Measurements from ENCODE around the gene MAP3K2.
"Not testable (repeated sequence)": the region's sequence is repeated elsewhere in the genome, so short reads cannot be mapped to it uniquely, and the experiment has no call there.

The MAP3K2 gene

DNA sequence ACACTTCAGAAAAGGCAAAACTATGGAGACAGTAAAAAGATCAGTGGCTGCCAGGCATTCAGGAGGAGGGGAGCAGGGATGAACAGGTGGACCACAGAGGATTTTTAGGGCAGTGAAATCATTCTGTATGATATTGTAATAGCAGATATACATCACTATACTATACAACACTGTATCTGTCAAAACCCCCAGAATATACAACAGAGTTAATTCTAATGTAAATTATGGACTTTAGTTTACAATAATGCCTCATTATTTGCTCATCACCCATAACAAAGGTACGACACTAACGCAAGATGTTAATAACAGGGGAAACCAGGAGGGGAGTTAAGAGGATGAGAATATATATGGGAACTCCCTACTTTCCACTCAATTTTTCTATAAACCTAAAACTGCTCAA, 28.8 kb downstream of the MAP3K2 start:
- no peaks in the 10 kb centered on the region for H3K4me1 ChIP-seq (ENCODE audit: control insufficient read depth, insufficient read depth, low read length)
- no peak overlapping the region for H3K4me3 ChIP-seq (ENCODE audit: low read length)
- H3K27ac ChIP-seq (ENCODE audit: low read depth, low read length), result no peak overlapping the region
- no peaks in the 10 kb centered on the region for H3K36me3 ChIP-seq (ENCODE audit: control insufficient read depth, insufficient read depth, low read length)
- H3K9ac ChIP-seq (ENCODE audit: low read length), result no peak overlapping the region
- no peaks in the 10 kb centered on the region for H3K27me3 ChIP-seq (ENCODE audit: control insufficient read depth, insufficient read depth, low read length)

DNA sequence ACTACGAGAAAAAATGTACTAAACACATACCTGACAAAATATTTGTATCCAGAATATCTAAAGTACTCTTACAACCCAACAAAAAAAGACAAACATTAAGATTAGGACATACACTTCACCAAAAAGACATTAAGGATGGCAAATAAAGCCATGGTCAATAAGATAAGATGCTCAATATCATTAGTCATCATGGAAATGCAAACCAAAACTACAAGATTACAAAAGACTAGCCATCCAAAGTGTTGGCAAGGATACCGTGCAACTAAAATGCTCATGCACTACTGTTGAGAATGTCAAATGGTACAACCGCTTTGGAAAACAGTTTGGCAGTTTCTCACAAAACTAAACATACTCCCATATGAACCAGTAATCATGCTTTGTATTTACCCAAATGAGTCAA, 29.7 kb downstream of the MAP3K2 start:
- Histone ChIP-seq H3K4me3 (ENCODE audit: low read length) (no peak overlapping the region), H3K27me3 (ENCODE audit: control insufficient read depth, insufficient read depth, low read length) (no peaks in the 10 kb centered on the region), H3K9ac (ENCODE audit: low read length) (no peak overlapping the region), H3K27ac (ENCODE audit: low read depth, low read length) (no peak overlapping the region), H3K36me3 (ENCODE audit: control insufficient read depth, insufficient read depth, low read length) (no peaks in the 10 kb centered on the region), H3K4me1 (ENCODE audit: control insufficient read depth, insufficient read depth, low read length) (no peaks in the 10 kb centered on the region)

DNA sequence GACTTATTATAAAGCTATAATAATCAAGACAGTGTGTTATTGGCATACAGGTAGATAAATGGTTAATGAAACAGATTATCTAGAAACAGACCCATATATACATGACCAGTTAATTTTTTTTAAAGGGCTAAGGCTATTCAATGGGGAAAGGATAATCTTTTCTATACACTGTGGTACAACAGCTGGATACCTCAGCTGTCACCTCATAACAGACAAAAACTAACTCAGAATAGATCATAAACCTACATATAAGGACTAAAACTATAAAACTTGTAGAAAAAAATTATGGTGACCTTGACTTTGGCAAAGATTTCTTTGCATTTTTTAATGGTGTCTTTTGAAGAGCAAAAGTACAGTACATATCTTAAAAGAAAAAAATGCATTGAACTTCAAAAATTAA, 30.2 kb downstream of the MAP3K2 start:
- Histone ChIP-seq H3K36me3 (ENCODE audit: control insufficient read depth, insufficient read depth, low read length) (no peaks in the 10 kb centered on the region), H3K4me1 (ENCODE audit: control insufficient read depth, insufficient read depth, low read length) (no peaks in the 10 kb centered on the region), H3K27me3 (ENCODE audit: control insufficient read depth, insufficient read depth, low read length) (no peaks in the 10 kb centered on the region), H3K27ac (ENCODE audit: low read depth, low read length) (no peak overlapping the region), H3K4me3 (ENCODE audit: low read length) (no peak overlapping the region), H3K9ac (ENCODE audit: low read length) (no peak overlapping the region)

DNA sequence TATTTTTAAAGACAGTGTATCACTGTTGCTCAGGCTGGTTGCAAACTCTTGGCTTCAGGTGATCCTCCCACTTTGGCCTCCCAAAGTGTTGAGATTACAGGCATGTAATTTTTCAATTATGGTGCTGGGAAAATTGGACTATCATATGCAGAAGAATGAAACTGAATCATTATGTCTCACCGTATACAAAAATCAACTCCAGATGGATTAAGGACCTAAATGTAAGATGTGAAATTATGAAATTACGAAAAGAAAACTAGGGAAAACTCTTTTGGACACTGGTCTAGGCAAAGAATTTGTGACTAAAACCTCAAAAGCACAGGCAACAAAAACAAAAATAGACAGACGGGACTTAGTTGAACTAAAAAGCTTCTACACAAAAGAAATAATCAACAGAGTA, 31.2 kb downstream of the MAP3K2 start:
- no peak overlapping the region for H3K27ac ChIP-seq (ENCODE audit: low read depth, low read length)
- no peak overlapping the region for H3K9ac ChIP-seq (ENCODE audit: low read length)
- no peaks in the 10 kb centered on the region for H3K27me3 ChIP-seq (ENCODE audit: control insufficient read depth, insufficient read depth, low read length)
- no peaks in the 10 kb centered on the region for H3K4me1 ChIP-seq (ENCODE audit: control insufficient read depth, insufficient read depth, low read length)
- no peaks in the 10 kb centered on the region for H3K36me3 ChIP-seq (ENCODE audit: control insufficient read depth, insufficient read depth, low read length)
- H3K4me3 ChIP-seq (ENCODE audit: low read length), result no peak overlapping the region

DNA sequence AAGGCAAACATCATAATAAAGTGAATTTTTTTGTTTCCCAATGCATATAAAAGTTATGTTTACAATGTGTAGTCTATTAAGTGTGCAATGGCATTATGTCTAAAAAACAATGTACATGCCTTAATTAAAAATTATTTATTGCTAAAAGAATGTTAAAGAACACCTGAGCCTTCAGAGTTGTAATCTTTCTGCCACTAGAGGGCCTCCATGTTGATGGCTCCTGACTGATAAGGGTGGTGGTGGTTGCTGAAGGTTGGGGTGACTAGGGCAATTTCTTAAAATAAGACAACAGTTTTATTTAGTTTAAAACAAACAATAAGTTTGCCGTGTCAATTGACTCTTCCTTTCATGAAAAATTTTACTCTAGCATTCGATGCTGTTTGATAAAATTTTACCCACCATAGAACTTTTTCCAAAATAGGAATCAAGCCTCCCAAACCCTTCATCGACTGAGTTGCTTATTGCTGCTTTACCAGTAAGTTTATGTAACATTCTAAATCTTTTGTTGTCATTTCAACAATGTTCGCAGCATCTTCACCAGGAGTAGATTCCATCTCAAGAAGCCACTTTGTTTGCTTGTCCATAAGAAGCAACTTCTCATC, 32.3 kb downstream of the MAP3K2 start:
- no peaks in the 10 kb centered on the region for H3K27me3 ChIP-seq (ENCODE audit: control insufficient read depth, insufficient read depth, low read length)
- no peaks in the 10 kb centered on the region for H3K4me1 ChIP-seq (ENCODE audit: control insufficient read depth, insufficient read depth, low read length)
- no peak overlapping the region for H3K27ac ChIP-seq (ENCODE audit: low read depth, low read length)
- no peak overlapping the region for H3K9ac ChIP-seq (ENCODE audit: low read length)
- no peaks in the 10 kb centered on the region for H3K36me3 ChIP-seq (ENCODE audit: control insufficient read depth, insufficient read depth, low read length)
- no peak overlapping the region for H3K4me3 ChIP-seq (ENCODE audit: low read length)

DNA sequence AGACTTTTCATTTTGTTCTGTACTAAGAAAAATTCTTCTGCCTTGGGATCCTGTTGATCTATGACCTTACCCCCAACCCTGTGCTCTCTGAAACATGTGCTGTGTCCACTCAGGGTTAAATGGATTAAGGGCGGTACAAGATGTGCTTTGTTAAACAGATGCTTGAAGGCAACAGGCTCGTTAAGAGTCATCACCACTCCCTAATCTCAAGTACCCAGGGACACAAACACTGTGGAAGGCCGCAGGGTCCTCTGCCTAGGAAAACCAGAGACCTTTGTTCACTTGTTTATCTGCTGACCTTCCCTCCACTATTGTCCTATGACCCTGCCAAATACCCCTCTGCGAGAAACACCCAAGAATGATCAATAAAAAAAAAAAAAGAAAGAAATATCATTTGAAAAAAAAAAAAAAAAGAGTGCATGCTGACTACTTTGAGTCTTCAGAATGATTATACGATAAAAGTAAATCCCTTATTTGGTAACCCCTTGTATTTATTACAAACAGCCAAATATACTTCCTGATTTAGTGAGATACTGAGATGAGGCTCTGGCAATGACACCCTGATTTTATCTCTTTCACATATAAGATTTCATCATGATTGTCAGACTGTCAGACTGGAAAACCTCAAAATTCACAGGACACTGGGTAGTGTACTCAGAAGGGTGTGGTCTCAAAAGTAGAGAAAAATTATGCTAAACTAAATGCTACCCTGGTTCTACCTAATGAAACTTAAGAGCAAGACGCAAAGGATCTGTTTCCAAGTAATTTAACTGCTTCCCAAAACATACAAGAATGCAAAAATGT, 33.7 kb downstream of the MAP3K2 start:
- not testable (repeated sequence) for H3K27ac ChIP-seq (ENCODE audit: low read depth, low read length); H3K9ac ChIP-seq (ENCODE audit: low read length); H3K4me1 ChIP-seq (ENCODE audit: control insufficient read depth, insufficient read depth, low read length); H3K36me3 ChIP-seq (ENCODE audit: control insufficient read depth, insufficient read depth, low read length); H3K27me3 ChIP-seq (ENCODE audit: control insufficient read depth, insufficient read depth, low read length); H3K4me3 ChIP-seq (ENCODE audit: low read length)

DNA sequence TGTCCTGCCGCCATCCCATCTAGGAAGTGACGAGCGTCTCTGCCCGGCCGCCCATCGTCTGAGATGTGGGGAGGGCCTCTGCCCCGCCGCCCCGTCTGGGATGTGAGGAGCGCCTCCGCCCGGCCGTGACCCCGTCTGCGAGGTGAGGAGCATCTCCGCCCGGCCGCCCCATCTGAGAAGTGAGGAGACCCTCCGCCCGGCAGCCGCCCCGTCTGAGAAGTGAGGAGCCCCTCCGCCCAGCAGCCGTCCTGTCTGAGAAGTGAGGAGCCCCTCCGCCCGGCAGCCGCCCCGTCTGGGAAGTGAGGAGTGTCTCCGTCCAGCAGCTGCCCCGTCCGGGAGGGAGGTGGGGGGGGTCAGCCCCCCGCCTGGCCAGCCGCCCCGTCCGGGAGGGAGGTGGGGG, 34.6 kb downstream of the MAP3K2 start:
- not testable (repeated sequence) for H3K27me3 ChIP-seq (ENCODE audit: control insufficient read depth, insufficient read depth, low read length); H3K4me1 ChIP-seq (ENCODE audit: control insufficient read depth, insufficient read depth, low read length); H3K4me3 ChIP-seq (ENCODE audit: low read length); H3K9ac ChIP-seq (ENCODE audit: low read length); H3K27ac ChIP-seq (ENCODE audit: low read depth, low read length); H3K36me3 ChIP-seq (ENCODE audit: control insufficient read depth, insufficient read depth, low read length)

DNA sequence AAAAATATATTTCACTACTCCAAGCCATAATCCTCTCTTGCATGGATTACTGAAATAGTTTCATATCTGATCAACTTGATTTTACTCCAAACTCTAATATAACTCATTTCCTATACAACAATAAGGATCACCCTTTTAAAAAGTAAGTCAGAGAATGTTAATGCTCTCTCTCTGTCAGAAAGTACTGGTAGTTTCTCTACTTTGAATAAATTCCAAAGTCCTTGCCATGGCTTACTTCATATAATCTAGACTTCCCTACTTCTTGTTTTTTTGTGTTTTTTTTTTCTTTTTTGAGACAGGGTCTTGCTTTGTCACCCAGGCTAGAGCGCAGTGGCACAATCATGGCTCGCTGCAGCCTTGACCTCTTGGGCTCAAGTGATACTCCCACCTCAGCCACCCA, 36.2 kb downstream of the MAP3K2 start:
- Histone ChIP-seq H3K9ac (ENCODE audit: low read length) (no peak overlapping the region), H3K4me3 (ENCODE audit: low read length) (no peak overlapping the region), H3K4me1 (ENCODE audit: control insufficient read depth, insufficient read depth, low read length) (no peaks in the 10 kb centered on the region), H3K36me3 (ENCODE audit: control insufficient read depth, insufficient read depth, low read length) (no peaks in the 10 kb centered on the region), H3K27me3 (ENCODE audit: control insufficient read depth, insufficient read depth, low read length) (no peaks in the 10 kb centered on the region), H3K27ac (ENCODE audit: low read depth, low read length) (no peak overlapping the region)

DNA sequence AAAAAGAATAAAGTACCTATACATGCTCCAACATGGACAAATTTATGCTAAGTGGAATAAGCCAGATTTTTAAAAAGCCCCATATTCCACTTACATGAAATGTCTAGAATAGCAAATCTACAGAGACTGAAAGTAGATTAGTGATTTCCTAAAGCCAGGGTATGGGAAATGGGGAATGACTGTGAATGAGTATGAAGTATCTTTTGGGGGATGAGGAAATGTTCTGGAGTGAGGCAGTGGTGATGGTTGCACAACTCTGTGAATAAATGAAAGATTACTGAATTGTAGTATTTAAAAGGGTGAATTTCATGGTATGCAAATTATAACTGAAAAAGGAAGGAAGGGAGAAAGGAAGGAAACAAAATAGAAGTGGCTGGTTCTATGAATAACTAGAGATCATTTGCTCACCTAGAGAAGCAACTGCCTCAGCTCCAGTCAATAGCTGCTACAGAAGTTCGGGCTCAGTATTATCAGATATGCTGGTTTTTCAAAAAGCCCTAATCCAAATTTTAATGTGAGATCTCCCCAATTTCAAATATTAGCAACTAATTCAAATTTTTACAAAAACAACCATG, 39.3 kb downstream of the MAP3K2 start:
- H3K9ac ChIP-seq (ENCODE audit: low read length), result no peak overlapping the region
- no peaks in the 10 kb centered on the region for H3K36me3 ChIP-seq (ENCODE audit: control insufficient read depth, insufficient read depth, low read length)
- no peak overlapping the region for H3K27ac ChIP-seq (ENCODE audit: low read depth, low read length)
- H3K27me3 ChIP-seq (ENCODE audit: control insufficient read depth, insufficient read depth, low read length), result no peaks in the 10 kb centered on the region
- no peaks in the 10 kb centered on the region for H3K4me1 ChIP-seq (ENCODE audit: control insufficient read depth, insufficient read depth, low read length)
- H3K4me3 ChIP-seq (ENCODE audit: low read length), result no peak overlapping the region

DNA sequence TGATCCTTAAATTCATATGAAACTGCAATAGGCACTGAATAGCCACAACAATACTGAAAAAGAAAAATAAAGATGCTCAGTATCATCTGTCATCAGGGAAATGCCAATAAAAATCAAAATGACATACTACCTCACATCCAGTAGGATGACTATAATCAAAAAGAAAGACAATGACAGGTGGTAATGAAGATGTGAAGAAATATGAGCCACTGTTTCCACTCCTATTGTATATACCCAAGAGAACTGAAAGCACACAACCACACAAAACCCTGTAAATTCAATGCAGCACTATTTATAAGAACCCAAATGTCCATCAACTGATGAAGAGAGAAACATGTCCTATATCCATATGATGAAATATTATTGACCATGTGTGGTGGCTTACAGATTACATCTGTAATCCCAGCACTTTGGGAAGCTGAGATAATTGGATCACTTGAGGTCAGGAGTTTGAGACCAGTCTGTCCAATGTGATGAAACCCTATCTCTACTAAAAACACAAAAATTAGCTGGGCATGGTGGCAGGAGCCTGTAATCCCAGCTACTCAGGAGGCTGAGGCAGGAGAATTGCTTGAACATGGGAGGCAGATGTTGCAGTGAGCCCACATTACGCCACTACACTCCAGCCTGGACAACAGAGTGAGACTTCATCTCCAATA, 39.9 kb downstream of the MAP3K2 start:
- H3K27ac ChIP-seq (ENCODE audit: low read depth, low read length), result no peak overlapping the region
- H3K4me1 ChIP-seq (ENCODE audit: control insufficient read depth, insufficient read depth, low read length), result no peaks in the 10 kb centered on the region
- H3K4me3 ChIP-seq (ENCODE audit: low read length), result no peak overlapping the region
- H3K27me3 ChIP-seq (ENCODE audit: control insufficient read depth, insufficient read depth, low read length), result no peaks in the 10 kb centered on the region
- no peak overlapping the region for H3K9ac ChIP-seq (ENCODE audit: low read length)
- no peaks in the 10 kb centered on the region for H3K36me3 ChIP-seq (ENCODE audit: control insufficient read depth, insufficient read depth, low read length)

DNA sequence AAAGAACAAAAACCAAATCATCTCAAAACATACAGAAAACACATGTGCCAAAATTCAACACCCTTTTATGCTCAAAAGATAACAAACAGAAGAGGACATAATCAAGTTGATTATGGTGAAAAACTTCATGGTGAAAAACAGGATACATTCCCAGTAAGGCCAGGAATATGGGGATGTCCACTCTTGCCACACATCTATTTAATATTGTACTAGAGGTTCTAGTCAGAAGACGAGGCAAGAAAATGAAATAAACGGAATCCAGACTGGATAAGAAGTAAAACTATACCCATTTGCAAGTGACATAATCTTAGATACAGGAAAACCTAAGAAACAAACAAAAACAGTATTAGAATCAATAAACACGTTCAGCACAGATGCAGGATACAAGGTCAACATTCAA, 40.8 kb downstream of the MAP3K2 start:
- no peaks in the 10 kb centered on the region for H3K27me3 ChIP-seq (ENCODE audit: control insufficient read depth, insufficient read depth, low read length)
- H3K36me3 ChIP-seq (ENCODE audit: control insufficient read depth, insufficient read depth, low read length), result no peaks in the 10 kb centered on the region
- no peak overlapping the region for H3K4me3 ChIP-seq (ENCODE audit: low read length)
- no peaks in the 10 kb centered on the region for H3K4me1 ChIP-seq (ENCODE audit: control insufficient read depth, insufficient read depth, low read length)
- no peak overlapping the region for H3K27ac ChIP-seq (ENCODE audit: low read depth, low read length)
- H3K9ac ChIP-seq (ENCODE audit: low read length), result no peak overlapping the region

DNA sequence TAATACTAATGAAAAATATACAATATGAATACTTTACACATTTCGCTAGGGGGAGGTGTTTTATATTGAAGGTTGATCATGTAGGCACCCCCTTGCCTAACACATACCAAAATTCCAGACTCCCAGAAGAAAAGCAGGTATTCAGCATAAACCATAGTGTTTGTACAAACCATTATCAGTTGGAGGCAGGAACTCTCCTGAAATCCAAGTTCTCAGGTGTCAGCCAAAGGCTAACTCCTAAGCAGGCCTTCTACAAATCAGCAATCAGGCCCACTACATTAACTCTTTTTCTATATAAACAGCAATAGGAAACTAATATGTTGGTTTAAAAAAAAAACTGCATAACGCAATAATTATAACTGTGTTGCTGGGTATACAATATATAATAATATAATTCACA, 44.5 kb downstream of the MAP3K2 start:
- H3K27me3 ChIP-seq (ENCODE audit: control insufficient read depth, insufficient read depth, low read length), result no peaks in the 10 kb centered on the region
- no peak overlapping the region for H3K9ac ChIP-seq (ENCODE audit: low read length)
- no peak overlapping the region for H3K4me3 ChIP-seq (ENCODE audit: low read length)
- H3K27ac ChIP-seq (ENCODE audit: low read depth, low read length), result no peak overlapping the region
- H3K4me1 ChIP-seq (ENCODE audit: control insufficient read depth, insufficient read depth, low read length), result no peaks in the 10 kb centered on the region
- H3K36me3 ChIP-seq (ENCODE audit: control insufficient read depth, insufficient read depth, low read length), result no peaks in the 10 kb centered on the region

Data from rectal smooth muscle tissue (tissue), 1 donor.